NCI-H748 (cell line): Measurements from ENCODE around the gene LAMA5.

Source experiments
- DNase-seq: peaks from one replicate; lab custom pipeline; 2025; ENCODE audit not compliant: unreplicated experiment; lab: John Stamatoyannopoulos, UW

LAMA5 gene

GRCh38 chr20:62359043-62359490 lies 8.0 kb downstream of the LAMA5 start:
- DNase-seq: no peak

- DNase-seq: no peak
These were observed 8.7 kb downstream of the LAMA5 start for GRCh38 chr20:62358171-62359042.

- DNase-seq: no peak
These were observed 9.4 kb downstream of the LAMA5 start for GRCh38 chr20:62357681-62358080.

DNA sequence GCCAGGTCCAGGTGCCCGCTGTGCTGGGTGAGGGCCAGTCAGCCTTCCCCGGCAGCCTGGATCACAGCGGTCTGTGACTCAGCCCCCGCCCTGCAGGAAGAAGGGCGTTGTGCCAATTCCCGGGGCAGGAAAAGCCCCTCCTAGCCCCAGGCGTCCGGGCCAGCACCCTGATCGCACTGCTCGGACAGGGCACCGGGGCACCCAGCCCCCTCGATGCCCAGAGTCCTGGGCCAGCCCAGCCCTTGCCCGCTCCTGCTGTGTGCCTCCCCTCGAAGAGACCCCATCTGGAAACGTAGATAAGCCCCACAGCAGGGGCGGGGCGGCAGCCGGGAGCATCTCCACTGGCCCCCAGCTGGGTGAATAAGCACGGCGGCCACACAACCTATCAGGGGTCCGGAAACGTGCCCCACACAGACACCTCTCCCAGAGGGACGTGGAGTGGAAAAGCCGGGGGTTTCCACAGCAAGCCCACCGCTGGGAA lies 9.9 kb downstream of the LAMA5 start:
- DNase-seq: no peak

- no peak for DNase-seq
These were observed 10.4 kb downstream of the LAMA5 start for GRCh38 chr20:62356589-62357186.

DNA sequence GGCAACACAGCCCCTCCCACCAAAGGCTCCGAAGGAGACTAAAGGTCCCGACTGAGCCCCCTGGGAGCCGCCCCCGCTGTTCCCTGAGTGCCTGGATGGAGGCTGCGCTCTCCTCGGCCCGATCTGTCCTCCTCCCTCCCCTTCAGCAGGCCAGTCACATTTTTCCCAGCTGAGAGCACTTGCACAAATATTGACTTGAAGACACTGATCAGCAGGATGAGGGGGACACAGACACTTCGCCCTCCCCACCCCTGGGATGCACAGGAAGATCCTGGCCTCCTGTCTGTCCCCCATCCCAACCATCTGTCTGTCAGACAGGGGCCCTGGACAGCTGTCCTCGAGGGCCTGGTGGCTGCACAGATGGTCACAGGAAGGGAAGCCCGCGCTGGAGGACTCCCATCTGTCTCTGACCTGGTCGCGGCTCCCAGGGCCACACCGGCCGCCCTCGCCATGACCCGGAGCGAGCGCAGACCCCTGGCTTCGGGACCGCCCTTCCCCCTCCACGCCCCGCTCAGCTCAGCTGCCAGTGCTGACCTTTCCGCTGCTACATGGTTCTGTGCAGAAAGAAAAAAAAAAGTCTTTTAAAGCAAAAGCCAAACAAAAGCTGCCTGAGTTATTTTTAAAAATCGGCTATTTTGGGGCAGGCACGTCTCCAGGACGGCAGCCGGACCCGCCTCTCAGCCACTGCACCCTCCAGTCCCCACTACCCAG lies 11.1 kb downstream of the LAMA5 start:
- no peak for DNase-seq

DNA sequence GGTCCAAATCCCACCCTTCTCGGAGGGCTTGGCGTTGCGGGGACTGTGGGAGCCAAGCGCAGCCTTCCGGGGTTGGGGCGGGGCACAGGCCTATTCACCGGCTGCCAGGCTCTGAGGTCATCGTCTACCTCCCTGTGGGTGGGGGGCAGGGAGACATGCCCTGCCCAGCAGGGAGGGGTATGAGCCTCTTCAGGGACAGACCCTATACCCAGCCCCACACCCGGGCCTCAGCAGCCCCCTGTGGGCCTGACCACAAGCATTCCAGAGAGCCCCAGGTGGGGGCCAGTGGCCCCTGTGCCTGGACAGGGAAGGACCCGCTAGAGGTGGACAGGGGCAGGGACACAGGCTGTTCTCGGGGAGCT lies 11.6 kb downstream of the LAMA5 start:
- no peak for DNase-seq

- DNase-seq: no peak
These were observed 12.2 kb downstream of the LAMA5 start for GRCh38 chr20:62354811-62355341.

DNA sequence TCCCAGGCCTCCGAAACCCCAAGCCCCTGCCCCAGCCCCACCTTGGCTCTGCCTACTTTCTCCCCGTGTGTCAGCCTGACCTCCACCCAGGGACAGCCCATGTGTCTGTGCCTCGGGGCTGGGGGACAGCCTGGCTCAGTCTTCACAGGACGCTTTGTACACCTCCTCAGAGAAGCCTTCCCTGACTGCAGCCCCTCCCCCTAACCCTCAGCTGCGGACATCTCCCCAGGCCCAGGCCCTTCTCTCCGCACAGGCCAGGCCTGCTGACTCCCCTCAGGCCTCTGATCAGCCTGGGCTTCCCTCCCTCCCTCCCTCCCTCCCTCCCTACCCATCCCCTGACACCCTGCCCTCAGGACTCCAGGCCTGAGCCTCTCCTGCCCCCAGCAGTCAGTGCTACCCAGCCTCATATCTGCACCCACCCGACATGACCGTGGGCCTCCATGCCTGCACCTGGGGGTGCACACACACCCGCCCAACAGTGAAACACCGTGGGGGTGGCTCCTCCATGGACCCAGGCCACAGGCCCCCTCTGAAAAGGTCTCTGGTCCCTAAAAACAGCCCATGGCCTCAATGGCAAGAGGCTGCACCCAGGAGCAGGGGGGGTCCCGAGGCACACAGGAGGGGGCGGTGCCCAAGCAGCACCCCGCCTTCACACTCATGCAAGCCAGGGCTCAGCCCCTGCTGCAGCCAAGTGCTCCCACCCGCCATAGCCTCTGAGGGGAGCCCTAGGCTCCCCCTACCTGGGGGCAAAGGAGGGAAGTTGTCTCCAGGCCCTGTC lies 12.9 kb downstream of the LAMA5 start:
- no peak for DNase-seq

DNA sequence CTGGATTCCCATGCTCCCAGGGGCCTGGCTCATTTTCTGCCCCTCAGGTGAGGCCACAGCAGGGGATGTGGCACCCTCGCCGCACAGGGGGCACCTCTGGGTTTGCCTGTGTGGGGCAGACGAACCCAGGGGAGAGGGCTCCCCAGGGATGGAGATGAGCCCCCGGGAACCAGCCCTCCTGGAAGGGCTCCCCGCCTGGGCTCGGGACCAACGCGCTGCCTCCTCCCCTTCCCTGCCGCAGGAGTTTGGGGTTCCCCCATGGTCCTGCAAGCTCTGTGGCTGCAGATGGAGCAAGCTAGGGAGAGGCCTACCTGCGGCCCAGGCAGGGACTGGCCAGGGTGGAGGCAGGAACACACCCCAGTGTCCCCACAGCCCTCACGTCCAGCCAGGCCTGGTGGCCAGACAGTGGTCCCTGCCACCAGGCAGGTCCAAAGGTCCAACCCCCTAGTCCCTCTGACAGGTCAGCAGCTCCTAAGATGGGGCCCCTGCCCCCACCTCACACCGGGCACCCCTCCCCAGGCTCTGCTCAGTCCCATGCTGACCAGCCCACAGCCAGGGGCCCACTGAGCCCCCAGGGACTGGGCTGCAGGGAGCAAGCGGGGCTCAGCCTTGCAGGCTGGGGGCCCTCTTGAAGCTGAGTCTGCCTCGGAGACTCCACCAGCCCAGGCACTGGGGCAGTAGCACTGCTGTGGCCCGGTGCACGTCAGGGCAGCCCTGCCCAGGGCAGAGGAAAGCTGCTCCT lies 13.7 kb downstream of the LAMA5 start:
- no peak for DNase-seq

- DNase-seq: no peak
These were observed 14.5 kb downstream of the LAMA5 start for GRCh38 chr20:62352402-62353288.

GRCh38 chr20:62351469-62352401 lies 15.4 kb downstream of the LAMA5 start:
- no peak for DNase-seq

GRCh38 chr20:62350629-62351422 lies 16.3 kb downstream of the LAMA5 start:
- no peak for DNase-seq

- peak; percentile 38 for DNase-seq
These were observed 16.9 kb downstream of the LAMA5 start for GRCh38 chr20:62350098-62350628.

GRCh38 chr20:62349556-62350097 lies 17.5 kb downstream of the LAMA5 start:
- no peak for DNase-seq

DNA sequence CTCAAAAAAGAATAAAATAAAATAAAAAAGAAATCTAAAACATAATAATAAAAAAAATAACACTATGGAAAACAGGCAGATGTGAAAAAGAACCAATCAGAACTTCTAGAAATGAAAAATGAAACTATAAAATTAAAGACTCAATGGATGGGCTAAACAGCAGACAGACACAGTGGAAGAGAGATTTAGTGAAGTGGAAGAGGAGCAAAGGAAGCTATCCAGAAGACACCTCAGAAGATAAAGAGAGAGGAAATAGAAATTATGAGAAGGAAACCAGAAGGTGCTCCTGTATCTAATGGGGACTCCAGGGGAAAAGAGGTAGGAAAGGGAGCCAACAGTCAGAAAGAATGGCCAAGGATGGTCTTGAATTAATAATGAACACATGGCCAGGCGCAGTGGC lies 18.5 kb downstream of the LAMA5 start:
- DNase-seq: no peak

DNA sequence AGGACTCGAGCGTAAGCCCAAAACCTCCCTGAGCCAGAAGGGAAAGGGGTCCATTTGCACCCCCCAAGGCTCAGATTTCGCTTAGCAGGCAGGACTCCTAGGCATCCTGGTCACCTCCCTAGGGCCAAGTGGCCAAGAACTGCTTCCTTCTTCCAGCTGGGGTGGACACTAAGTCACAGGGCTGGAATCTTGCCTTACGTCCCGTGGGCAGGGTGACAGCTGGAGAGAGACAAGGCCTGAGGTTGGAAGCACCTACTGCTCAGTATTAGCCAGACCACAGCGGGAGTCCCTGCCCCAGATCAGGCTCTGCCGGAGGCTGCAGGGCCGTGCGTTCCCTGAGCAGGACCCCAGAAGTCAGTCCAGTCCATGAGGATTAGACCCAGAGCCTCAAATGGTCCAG lies 19.7 kb downstream of the LAMA5 start:
- no peak for DNase-seq
